Occipital lobe (tissue), 2 donors: Measurements from ENCODE around the gene NKG7. TPM values are rescaled to one million over a fixed set of nuclear protein-coding genes. Genes with fewer than 3 reads are reported as not detected.

Experiments
- DNase-seq: peaks from one replicate; lab custom pipeline; 2025; lab: John Stamatoyannopoulos, UW
- total RNA-seq: library from RNA; depleted of rRNA; stranded (reverse); fragments of >200 nt; gene quantifications from one replicate; pipeline ENCODE4 v1.2.3, GENCODE V29; 2014

NKG7 gene
- total RNA-seq, 1 donor from 2014 or later: not detected

GRCh38 chr19:51338563-51339312 is 33.7 kb downstream of the NKG7 start:
- peak; percentile 60 for DNase-seq

DNA sequence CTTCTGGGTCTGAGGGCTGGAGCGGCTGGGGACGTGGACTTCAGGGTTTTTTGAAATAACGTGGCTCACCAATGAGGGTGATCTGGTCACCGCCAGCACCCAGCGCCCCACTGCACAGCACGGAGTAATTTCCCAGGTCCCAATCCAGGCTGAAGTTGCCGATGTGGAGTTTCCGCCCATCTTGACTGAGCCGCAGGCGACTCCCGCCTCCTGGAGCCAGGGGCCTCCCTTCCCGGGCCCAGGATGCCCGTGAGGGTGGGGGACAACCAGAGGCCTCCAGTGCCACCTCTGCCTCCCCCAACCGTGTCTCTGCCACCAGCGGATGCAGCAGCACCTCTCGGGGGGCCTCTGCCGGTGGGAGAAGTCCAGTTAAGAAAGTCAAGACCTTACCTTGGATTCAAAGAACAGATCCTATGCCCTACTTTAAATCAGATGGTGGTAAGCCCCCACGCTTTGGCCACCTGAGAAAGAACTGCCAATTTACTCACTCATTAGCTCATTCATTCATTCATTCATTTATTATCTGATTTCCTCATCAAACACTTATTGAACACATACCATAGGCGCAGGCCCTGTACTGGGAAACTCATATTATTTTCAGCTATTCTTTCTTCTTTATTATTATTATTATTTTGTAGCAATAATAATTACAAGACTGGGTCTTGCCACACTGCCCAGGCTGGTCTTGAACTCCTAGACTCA is 34.4 kb downstream of the NKG7 start:
- DNase-seq: no peak

GRCh38 chr19:51337141-51337860 is 35.2 kb downstream of the NKG7 start:
- DNase-seq: no peak

- DNase-seq: no peak
These were observed 38.5 kb downstream of the NKG7 start for GRCh38 chr19:51333836-51334460.

DNA sequence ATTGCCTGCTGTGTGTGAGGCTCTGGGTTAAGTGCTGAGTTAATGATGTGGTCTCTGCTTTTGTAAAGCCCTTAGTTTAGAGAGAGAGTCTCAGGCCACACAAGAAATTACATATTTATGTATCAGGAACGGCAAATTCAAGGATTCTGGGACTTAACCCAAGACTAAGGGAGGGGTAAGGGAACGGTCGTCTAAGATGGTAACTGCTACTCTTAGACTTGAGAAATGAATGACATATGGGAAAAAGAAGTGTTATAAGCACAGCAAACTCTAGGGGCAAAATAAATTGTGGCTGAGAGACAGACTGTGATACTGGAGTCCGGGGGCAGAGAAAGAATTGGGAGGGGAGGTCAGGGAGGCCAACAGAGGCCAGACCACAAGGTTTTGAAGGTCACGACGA is 40.7 kb downstream of the NKG7 start:
- no peak for DNase-seq

DNA sequence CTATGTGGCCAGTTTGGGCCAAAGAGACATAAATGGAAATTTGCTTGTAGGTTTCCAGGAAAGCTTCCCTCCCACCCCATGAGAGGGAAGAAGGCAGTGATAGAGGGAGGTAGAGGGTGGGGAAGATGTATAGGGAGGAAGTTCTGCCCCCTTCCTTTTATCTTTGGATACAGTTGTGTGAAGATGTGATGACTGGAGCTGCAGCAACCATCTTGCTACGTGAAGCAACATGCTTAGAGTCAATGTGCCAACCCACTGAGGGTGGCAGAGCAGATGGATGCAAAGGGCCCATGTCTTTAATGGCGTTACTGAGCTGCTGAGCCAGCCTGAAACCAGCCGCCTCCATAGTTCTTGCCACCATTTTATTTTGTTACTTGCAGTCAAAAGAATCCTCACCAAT is 41.3 kb downstream of the NKG7 start:
- DNase-seq: no peak

- no peak for DNase-seq
These were observed 42.1 kb downstream of the NKG7 start for GRCh38 chr19:51330366-51330765.

DNA sequence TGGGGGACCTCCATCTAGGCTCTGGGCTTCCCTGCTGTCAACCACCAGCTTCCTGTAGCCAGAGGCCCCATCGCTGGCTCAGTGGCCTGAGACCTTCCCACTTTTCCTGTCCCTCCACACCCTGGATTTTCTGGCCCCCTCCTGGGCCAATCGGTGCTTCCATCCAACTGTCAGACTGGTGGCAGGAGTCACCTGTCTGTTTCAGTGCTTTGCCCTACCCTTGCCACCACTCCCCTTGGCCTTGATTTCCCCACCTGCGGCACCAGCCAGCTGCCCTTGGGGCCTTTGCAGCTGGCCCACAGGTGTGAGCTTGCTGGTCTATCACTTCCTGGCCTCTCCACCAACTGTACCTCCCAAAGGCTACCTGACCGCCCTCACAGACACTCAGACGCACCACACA is 43.0 kb downstream of the NKG7 start:
- DNase-seq: no peak

DNA sequence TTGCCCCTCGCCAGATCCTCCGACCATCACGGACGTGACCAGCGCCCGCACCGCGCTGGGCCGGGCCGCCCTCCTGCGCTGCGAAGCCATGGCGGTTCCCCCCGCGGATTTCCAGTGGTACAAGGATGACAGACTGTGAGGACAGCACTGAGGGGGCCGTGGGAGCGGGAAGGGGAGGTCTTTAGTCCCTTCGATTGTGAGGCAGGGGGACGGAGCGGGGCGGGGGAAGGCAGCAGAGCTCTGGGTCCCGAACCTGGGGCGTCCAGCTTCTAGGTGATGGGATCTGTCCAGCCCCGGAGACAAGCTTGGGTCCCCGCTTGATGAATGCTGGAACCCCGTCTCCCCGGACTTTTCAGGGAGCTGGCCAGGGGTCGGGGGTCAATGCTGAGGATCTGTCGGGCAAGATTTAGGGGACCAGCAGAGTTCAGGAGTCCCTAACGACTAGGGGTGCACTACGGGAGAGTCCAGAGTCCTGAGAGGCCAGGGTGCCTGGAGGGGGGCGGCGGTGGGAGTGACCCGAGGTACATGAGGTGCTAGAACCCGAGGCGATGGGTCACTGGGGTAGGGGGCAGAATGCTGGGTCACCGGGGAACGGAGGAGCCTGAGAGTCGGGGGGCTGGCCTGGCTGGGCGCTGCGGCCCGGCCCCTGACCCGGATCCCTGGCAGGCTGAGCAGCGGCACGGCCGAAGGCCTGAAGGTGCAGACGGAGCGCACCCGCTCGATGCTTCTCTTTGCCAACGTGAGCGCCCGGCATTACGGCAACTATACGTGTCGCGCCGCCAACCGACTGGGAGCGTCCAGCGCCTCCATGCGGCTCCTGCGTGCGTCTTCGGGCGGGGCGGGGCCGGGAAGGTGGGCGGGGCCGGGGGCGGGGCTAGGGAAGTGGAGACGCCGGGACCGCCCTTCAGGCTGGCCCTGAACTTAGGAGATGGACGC is 45.1 kb downstream of the NKG7 start:
- DNase-seq: no peak

- no peak for DNase-seq
These were observed 46.0 kb downstream of the NKG7 start for GRCh38 chr19:51326216-51327065.

GRCh38 chr19:51325161-51325976 is 47.1 kb downstream of the NKG7 start:
- no peak for DNase-seq

GRCh38 chr19:51324167-51324481 is 48.3 kb downstream of the NKG7 start:
- no peak for DNase-seq

DNA sequence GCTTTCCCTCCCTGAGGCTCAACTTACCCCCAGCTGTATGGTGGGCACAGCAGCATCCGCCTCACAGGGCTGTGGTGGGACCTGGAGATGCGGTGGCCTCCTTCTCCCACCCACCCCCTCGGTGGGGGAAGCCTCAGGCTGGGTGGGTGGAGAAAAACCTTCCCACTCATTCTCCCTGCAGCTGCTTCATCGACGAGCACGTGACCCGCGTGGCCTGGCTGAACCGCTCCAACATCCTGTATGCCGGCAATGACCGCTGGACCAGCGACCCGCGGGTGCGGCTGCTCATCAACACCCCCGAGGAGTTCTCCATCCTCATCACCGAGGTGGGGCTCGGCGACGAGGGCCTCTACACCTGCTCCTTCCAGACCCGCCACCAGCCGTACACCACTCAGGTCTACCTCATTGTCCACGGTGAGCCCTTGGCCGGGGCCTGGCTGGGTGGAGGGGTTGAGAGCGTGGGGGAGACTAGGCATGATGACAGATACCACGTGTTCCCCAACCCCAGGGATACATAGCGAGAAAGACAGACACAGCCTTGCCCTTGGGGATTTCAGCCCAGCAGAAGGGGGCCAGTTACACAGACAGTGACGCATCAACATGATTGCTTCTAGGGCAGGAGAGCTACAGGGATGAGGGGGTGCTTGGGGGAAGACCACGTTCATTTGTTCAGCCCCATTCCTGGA is 48.8 kb downstream of the NKG7 start:
- DNase-seq: no peak

GRCh38 chr19:51321799-51322198 is 50.7 kb downstream of the NKG7 start:
- no peak for DNase-seq
